LNCaP clone FGC (cell line): Measurements from ENCODE around the gene FUCA1.

Experiments used
- DNase-seq: peaks from one replicate; pipeline ENCODE4 v3.0.0-alpha.2; 2011; ENCODE audit warnings: low read depth
- H3K4me3 ChIP-seq: 2 replicates; pipeline ENCODE4 v1.5.1; 2011; ENCODE audit warnings: mild to moderate bottlenecking, low read depth, low read length, control low read depth
- TF ChIP-seq, protein P1 (sequence below): IDR thresholded peaks from 2 replicates; pipeline ENCODE4 v1.5.1; 2012; ENCODE audit warnings: mild to moderate bottlenecking; ENCODE audit not compliant: control insufficient read depth, insufficient read depth; ENCODE audit errors: extremely low read depth

The FUCA1 gene

DNA sequence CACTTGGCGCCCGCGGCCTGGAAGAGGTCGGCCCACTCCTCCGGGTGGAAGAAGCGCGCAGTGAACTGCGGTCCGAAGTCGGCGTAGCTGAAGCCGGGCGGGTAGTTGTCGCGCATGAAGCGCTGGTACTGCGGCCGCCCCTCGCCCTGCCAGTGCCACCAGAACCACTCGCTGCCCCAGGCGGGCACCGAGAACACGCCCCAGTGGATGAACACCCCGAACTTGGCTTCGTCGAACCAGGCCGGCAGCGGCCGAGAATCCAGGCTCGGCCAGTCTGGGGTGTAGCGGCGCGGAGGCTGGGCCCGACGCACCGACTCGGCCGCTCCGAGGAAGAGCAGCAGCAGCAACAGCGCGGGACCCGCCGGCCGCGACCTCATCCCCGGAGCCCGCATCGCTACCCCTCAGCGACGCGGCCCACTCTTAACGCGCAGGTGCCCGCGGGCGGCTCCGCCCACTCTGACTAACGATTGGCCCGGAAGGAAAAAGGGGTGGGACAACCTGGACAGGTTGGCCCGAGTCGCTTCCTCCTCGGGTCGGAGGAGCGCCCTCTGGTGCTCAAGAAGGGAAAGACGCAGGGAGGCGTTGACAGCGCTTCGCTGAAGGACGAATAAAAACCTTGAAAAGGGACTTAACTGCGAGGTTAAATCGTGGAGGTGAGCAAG, at the start of gene FUCA1:
FUCA1 (minus strand) TSS at position 396 of the 662 bp plus-strand sequence; CDS start at position 392, 4 bp downstream.
- DNase-seq: peak; percentile 62
- TF ChIP-seq, protein P1, sequence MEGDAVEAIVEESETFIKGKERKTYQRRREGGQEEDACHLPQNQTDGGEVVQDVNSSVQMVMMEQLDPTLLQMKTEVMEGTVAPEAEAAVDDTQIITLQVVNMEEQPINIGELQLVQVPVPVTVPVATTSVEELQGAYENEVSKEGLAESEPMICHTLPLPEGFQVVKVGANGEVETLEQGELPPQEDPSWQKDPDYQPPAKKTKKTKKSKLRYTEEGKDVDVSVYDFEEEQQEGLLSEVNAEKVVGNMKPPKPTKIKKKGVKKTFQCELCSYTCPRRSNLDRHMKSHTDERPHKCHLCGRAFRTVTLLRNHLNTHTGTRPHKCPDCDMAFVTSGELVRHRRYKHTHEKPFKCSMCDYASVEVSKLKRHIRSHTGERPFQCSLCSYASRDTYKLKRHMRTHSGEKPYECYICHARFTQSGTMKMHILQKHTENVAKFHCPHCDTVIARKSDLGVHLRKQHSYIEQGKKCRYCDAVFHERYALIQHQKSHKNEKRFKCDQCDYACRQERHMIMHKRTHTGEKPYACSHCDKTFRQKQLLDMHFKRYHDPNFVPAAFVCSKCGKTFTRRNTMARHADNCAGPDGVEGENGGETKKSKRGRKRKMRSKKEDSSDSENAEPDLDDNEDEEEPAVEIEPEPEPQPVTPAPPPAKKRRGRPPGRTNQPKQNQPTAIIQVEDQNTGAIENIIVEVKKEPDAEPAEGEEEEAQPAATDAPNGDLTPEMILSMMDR: peak; percentile 59
- peak within 1 kb of the TSS; percentile 60 for H3K4me3 ChIP-seq

DNA sequence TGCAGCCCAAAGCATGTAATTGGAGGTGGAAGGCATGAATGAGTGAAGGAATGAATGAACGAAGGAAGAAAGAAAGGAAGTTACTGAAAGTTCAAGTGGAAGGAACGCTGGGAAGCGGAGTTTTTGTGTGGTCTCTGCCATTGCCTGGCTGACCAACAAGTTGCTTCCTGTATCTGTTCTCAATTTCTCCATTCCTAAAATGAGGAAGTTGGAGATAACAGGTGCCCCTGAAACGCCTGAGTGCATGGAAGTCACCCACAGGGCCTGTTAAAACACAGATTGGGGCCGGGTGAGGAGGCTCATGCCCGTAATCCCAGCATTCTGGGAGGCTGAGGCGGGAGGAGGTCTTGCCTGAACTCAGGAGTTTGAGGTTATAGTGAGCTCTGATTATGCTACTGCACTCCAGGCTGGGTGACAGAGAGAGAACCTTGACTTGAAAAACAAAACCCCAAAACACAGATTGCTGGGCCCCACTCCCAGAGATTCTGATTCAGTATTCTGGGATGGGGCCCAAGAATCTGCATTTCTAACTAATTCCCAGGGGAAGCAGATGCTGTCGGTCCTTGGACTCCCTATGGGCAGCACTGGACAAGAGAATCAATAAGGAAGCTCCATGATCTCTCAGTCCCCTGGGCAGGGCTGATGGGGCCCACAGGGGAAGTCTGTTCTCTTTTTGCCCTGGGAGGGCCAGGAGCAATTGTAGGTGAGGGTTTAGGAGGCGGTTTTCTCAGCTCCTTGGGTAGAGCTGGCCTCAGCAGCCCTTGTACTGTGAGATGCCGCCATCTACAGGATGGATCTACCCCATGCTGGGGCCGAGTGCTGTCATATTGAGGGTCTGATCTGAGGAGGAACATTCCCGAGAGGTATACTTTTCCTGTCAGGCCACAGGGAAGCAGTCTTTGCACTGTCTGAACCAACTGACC, 48.4 kb upstream of the FUCA1 start:
- TF ChIP-seq, protein P1: peak; percentile 51
- H3K4me3 ChIP-seq: no peak overlapping the region
- peak; percentile 10 for DNase-seq

DNA sequence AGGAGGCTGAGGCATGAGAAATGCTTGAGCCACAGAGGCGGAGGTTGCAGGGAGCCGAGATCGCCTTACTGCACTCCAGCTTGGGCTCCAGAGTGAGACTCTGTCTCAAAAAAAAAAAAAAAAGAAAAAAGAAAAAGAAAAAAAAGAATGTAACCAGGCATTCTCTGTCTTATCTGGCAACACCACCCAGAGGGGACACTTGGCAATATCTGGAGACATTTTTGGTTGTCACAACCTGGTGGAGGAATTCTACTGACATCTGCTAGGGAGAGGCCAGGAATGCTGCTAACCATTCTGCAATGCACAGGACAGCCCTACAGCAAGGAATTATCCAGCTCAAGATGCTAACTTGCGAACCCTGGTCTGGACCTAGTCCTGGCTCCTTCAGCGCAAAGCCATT, 47.4 kb upstream of the FUCA1 start:
- TF ChIP-seq, protein P1: no peak
- no peak for DNase-seq

DNA sequence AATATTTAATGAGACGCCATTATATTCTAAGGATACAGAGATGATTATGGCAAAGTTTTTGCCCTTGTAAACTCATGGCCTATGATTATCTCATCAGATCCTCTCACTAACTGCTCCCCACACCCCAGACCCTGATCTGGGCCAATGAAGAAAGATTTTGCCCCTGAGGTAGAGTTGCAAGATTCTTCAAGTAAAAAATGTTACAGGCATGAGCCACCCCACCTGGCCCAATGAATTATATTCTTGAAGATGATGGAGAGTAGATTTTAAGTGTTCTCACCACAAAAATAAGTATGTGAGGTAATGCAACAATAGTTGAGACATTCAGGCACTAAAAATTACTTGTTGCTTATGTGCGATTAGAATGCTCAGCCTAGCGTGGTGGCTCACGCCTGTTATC, 46.8 kb upstream of the FUCA1 start:
- no peak for DNase-seq
- no peak overlapping the region for H3K4me3 ChIP-seq
- TF ChIP-seq, protein P1: no peak

More for the DNA sequence above, 47.4 kb upstream of the FUCA1 start:
- no peak overlapping the region for H3K4me3 ChIP-seq

DNA sequence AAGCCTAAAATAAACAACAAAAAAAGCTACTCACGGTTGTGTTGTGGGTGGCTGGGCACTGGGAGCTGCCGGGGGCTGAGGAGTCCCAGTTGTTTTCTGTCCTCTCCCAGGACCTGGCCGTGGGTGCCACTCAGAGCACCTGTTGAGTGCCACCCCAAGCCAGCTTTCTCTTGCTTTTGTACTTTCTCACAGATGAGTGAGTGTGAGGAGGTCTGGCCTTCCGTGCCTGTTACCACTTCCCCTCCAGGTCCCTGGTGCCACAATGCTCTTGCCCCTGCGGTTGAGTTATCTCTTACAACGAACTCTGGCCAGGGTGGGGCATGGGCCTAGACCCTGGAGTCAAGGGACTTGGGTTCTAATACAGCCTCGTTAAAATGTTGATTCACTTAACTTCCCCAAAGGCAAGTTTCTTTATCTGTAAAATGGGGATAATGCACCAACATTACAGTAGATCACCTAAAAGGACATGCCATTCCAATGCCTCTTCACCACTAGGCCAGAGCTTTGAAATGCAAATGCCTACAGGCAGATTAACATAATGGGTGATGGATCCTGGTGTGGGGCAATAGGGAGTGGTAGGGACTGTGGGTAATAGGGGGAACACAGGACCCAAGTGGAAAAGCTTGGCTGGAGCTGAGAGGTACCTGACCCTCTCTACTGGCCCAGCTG, 45.3 kb upstream of the FUCA1 start, which contains the start of gene CNR2:
CNR2 (minus strand) TSS at position 151 of the 669 bp plus-strand sequence. CDS start 37,745 bp downstream, outside the sequence.
- no peak within 1 kb of the TSS for H3K4me3 ChIP-seq
- TF ChIP-seq, protein P1: no peak
- no peak for DNase-seq

DNA sequence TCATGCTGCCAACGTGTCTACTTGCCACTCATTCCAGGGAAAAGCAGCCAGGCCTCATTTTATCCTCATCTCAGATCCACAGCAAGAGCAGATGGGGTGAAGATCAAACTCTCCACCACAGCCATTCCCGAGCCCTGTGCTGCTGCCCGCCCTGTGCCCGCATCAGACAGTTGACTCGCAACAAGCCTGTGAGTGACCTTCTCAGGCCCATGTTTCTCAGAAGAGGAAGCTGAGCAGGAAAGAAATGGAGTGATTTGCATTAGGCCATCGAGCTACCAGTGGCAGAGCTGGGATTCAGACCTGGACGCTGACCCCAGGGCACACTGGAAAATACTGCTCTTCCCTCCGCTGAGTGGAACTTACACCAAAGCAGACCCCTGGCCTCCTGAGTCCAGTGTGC, 43.8 kb upstream of the FUCA1 start:
- no peak for DNase-seq
- no peak overlapping the region for H3K4me3 ChIP-seq
- TF ChIP-seq, protein P1: no peak
